Ectodermal cell (in vitro differentiated cells): Measurements from ENCODE around the gene TBXAS1.
"Not testable (repeated sequence)": the region's sequence is repeated elsewhere in the genome, so short reads cannot be mapped to it uniquely, and the experiment has no call there.

Source experiments
- H3K27ac ChIP-seq: 2 replicates; pipeline ENCODE4 v1.7.0; 2013; ENCODE audit warnings: mild to moderate bottlenecking, low read depth, low read length; ENCODE audit not compliant: insufficient read depth, poor library complexity, severe bottlenecking
- H3K27me3 ChIP-seq: 2 replicates; pipeline ENCODE4 v1.7.0; 2013; ENCODE audit warnings: mild to moderate bottlenecking, low read length; ENCODE audit not compliant: insufficient read depth, control insufficient read depth, poor library complexity, severe bottlenecking
- H3K36me3 ChIP-seq: one replicate; pipeline ENCODE4 v1.7.0; 2013; ENCODE audit warnings: low read length; ENCODE audit not compliant: control insufficient read depth, insufficient read depth
- H3K4me1 ChIP-seq: one replicate; pipeline ENCODE4 v1.7.0; 2013; ENCODE audit warnings: low read length; ENCODE audit not compliant: control insufficient read depth, insufficient read depth
- H3K4me3 ChIP-seq: 2 replicates; pipeline ENCODE4 v1.7.0; 2013; ENCODE audit warnings: low read depth, low read length, control low read depth; ENCODE audit not compliant: insufficient read depth
- H3K9me3 ChIP-seq: 2 replicates; pipeline ENCODE4 v1.7.0; 2013; ENCODE audit warnings: mild to moderate bottlenecking, low read length, moderate library complexity; ENCODE audit not compliant: control insufficient read depth
- WGBS, 2 experiments: methylation state at CpG; one replicate each; pipeline ENCODE4 v1.1.7; 2013; ENCODE audit warnings: missing lambda C conversion rate in 2 of 2; 5-methylcytosine and 5-hydroxymethylcytosine counted together

The TBXAS1 gene

DNA sequence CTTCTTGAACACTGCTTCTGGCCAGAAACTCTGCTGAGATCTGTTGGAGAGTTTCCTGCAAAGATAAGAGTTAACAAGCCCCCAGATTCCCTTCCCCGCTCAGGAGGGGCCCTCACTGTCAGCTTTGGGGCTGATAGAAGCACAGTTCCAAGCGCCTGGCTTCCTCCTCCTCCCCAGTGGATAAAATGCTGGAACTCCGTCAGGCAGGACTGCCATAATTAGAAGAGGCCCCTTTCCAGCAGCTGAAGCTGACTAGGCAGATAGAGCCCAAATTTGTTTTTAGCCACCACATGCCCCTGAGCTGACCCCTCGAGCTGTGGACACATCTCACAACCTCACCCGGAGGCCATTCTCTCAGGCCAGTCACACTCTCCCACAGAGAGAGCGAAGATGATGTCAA, 89.4 kb downstream of the TBXAS1 start:
- Histone ChIP-seq H3K27me3 (no peaks in the 10 kb centered on the region), H3K36me3 (no peaks in the 10 kb centered on the region), H3K9me3 (no peaks in the 10 kb centered on the region), H3K4me1 (peaks cover 4% of the 10 kb centered on the region), H3K4me3 (no peak overlapping the region), H3K27ac (no peak overlapping the region)
- 75 to 76% methylated on average over 6 of the region's 6 CpGs for WGBS, 2 experiments

DNA sequence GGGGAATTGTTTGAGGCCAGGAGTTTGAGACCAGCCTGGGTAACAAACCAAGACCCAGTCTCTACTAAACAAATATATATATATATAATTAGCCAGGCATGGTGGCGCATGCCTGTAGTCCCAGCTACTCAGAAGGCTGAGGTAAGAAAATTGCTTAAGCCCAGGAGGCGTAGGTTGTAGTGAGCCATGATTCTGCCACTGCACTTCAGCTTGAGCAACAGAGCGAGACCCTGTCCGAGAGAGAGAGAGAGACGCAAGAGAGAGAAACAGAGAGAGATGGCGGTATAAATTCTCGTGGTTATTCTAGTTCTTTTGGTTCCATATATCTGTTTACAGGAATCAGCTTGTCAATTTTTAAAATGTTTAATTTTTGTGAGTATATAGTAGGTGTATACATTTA, 94.0 kb downstream of the TBXAS1 start:
- 81 to 82% methylated on average over 7 of the region's 7 CpGs for WGBS, 2 experiments
- H3K4me1 ChIP-seq = peaks cover 4% of the 10 kb centered on the region
- H3K4me3 ChIP-seq = no peak overlapping the region
- no peaks in the 10 kb centered on the region for H3K9me3 ChIP-seq
- H3K27me3 ChIP-seq = no peaks in the 10 kb centered on the region
- no peaks in the 10 kb centered on the region for H3K36me3 ChIP-seq
- H3K27ac ChIP-seq = no peak overlapping the region

DNA sequence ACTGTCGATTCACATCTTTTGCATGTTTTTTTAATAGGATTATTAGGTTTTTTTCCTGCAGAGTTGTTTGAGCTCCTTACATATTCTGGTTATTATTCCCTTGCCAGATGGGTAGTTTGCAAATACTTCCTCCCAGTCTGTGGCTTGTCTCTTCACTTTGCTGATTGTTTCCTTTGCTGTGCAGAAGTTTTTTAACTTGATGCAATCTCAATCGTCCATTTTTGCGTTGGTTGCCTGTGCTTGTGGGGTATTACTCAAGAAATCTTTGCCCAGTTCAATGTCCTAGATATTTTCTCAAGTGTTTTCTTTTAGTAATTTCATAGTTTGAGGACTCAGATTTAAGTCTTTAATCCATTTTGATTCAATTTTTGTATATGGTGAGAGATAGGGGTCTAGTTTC, 95.4 kb downstream of the TBXAS1 start:
- Histone ChIP-seq H3K27ac (no peak overlapping the region), H3K9me3 (no peaks in the 10 kb centered on the region), H3K4me3 (no peak overlapping the region), H3K27me3 (no peaks in the 10 kb centered on the region), H3K36me3 (no peaks in the 10 kb centered on the region), H3K4me1 (no peaks in the 10 kb centered on the region)
- WGBS, 2 experiments = 61% methylated on average over 3 of the region's 3 CpGs

DNA sequence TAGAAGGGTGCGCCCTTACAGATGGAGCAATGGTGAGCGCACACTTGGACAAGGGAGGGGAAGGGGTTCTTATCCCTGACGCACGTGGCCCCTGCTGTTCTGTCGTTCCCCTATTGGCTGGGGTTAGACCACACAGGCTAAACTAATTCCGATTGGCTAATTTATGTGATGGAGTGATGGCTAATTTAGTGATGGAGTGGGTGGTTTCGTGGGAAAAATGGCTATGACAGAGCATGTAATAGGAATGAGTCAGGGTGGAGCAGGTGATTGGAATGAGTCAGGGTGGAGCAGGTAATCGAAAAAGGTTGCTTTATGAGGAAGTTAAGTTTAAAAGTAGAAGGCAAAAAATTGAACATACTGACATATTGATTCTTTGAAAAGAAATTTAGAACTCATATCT, 100.2 kb downstream of the TBXAS1 start:
- not testable (repeated sequence) for H3K9me3 ChIP-seq, H3K27ac ChIP-seq, H3K27me3 ChIP-seq, H3K36me3 ChIP-seq, H3K4me3 ChIP-seq, H3K4me1 ChIP-seq
- 94 to 97% methylated on average over 8 of the region's 8 CpGs for WGBS, 2 experiments

DNA sequence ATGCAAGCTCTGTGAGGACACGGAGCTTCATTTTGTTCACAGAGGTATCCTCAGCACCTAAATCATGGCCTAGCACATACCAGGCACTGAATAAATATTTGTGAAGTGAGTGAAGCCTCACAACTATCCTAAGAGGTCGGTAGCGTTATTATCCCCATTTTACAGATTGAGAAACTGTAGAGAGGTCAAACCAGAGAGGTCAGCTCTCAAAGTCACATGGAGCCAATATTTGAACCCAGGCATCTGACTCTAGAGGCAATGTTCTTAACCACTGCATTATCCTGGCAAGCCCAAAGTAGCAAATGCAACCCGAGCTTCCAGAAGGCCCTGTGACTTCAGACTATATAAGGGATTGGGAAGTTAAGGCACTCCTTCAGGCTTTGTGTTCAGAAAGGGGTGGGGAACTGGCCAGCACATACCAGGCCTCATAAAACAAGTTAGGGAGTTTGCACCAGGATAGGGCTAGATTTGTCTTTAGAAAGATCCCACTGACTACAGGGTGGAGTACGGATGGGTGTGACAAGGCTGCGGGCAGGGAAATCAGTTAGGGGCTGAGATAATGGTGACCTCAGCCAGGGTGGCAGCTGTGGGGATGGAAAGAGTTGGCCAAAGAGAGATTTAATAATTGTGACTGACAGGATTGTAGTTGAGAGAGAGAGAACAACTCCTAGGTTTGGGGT, 101.4 kb downstream of the TBXAS1 start:
- Histone ChIP-seq H3K27me3 (no peaks in the 10 kb centered on the region), H3K4me3 (no peak overlapping the region), H3K9me3 (no peaks in the 10 kb centered on the region), H3K27ac (no peak overlapping the region), H3K4me1 (no peaks in the 10 kb centered on the region), H3K36me3 (no peaks in the 10 kb centered on the region)
- 91 to 99% methylated on average over 6 of the region's 6 CpGs for WGBS, 2 experiments

DNA sequence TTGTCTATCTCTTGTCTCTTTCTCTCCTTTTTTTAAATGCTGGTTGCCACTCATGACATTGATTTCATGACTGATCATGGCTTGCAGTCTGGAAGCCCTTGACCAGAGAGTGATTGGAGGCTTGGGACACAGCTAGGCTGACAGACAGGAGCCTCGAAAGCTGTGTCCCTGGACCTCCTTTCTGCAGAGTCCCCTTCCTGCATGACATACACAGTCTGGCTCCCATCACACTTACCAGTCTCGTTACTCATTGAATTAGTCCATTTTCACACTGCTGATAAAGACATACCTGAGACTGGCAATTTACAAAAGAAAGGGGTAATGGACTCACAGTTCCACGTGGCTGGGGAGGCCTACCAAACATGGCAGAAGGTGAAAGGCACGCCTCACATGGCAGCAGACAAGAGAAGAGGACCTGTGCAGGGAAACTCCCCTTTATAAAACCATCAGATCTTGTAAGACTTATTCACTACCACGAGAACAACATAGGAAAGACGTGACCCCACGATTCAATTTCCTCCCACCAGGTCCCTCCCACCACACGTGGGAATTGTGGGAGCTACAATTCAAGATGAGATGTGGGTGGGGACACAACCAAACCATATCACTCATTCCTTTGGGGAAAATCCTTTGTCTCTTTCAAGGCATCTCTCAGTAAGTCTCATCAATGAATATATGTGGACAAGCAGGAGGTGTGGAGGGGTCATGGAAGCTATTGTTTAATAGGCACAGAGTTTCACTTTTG, 102.3 kb downstream of the TBXAS1 start:
- Histone ChIP-seq H3K4me1 (no peaks in the 10 kb centered on the region), H3K27ac (no peak overlapping the region), H3K9me3 (no peaks in the 10 kb centered on the region), H3K36me3 (no peaks in the 10 kb centered on the region), H3K4me3 (no peak overlapping the region), H3K27me3 (no peaks in the 10 kb centered on the region)
- WGBS, 2 experiments = 73 to 78% methylated on average over 8 of the region's 8 CpGs

DNA sequence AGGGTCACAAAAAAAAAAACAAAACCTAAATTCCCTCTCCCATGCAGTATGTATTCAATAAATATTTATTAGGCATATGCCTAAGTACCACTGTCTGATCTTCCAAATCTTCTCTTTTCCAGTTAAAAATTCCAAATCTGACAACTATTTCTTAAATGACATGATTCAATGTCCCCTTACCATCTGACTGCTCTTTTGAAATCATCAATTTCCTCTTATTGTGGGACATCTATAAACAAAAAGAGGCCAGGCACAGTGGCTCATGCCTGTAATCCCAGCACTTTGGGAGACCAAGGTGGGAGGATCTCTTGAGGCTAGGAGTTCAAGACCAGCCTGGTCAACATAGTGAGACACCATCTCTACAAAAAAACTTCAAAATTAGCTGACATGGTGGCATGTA, 103.5 kb downstream of the TBXAS1 start:
- no peaks in the 10 kb centered on the region for H3K4me1 ChIP-seq
- H3K4me3 ChIP-seq = no peak overlapping the region
- H3K27ac ChIP-seq = no peak overlapping the region
- no peaks in the 10 kb centered on the region for H3K36me3 ChIP-seq
- H3K27me3 ChIP-seq = no peaks in the 10 kb centered on the region
- H3K9me3 ChIP-seq = no peaks in the 10 kb centered on the region

DNA sequence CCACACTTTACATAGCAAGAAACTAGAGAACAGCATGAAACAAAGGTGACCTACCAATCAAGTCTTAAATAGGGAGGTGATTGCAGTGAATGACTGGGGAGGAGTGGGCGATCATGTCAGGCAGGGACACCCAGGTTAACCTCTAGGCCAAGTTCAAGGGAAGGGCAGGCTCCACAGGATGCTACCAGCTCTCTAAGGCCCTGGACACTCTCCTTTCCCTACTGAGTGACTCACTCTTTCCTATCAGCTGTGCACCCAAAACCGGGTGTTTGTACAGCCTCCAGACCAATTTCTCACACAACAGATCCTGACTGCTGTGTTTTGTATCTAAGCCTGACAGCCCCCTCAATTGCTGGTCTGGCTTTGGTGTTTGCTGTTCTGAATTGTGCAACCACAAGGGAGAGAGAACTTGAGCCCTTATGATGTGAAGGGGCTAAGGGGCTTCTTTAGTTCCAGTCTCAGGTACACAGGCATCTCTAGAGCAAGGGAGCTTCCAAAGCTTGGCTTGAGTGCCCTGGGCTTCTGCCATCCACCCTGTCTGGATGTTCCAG, 107.8 kb downstream of the TBXAS1 start:
- WGBS, 2 experiments = 88 to 93% methylated on average over 2 of the region's 2 CpGs
- Histone ChIP-seq H3K4me3 (no peak overlapping the region), H3K9me3 (no peaks in the 10 kb centered on the region), H3K27me3 (no peaks in the 10 kb centered on the region), H3K36me3 (no peaks in the 10 kb centered on the region), H3K27ac (no peak overlapping the region), H3K4me1 (no peaks in the 10 kb centered on the region)

DNA sequence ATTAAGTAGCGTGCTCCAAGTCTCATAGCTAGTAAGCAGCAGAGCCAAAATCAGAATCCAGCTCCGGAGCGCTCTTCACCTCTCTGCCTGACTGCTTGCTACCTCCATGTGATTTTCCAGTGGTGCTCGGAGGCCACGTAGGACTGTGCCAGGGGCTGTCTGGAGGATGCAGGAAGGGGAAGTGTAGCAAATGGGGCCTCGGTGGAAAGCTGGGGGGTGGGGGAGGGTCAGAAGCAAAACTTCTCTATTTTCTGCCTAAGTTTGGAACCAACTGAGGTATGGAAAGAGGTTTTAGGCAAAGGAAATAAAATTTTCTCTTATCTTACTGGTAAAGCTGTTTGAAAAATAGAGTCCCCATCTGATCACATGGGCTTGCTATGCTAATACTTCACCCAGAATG, 108.7 kb downstream of the TBXAS1 start:
- Histone ChIP-seq H3K36me3 (no peaks in the 10 kb centered on the region), H3K4me1 (no peaks in the 10 kb centered on the region), H3K4me3 (no peak overlapping the region), H3K27ac (no peak overlapping the region), H3K27me3 (no peaks in the 10 kb centered on the region), H3K9me3 (no peaks in the 10 kb centered on the region)
- 81 to 83% methylated on average over 6 of the region's 6 CpGs for WGBS, 2 experiments

DNA sequence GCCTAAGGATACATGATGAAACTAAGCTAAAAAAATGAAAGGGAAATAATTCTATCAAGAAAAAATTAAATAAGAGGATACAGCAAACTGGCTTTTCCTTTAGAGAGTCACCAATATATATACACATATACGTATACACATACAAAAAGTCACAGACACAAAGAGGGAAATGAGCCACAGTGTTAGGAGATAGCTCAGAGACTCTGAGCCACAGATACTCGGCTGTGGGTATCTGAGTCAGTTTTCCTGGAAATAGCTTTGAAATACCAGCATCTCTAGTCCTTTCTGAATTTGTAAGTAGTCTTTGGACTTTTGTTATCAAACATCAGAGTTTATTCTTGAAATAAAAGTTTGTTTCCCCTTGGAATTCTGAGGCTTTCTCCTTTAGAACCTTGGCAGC, 111.8 kb downstream of the TBXAS1 start:
- Histone ChIP-seq H3K27me3 (no peaks in the 10 kb centered on the region), H3K9me3 (no peaks in the 10 kb centered on the region), H3K36me3 (no peaks in the 10 kb centered on the region), H3K27ac (no peak overlapping the region), H3K4me3 (no peak overlapping the region), H3K4me1 (no peaks in the 10 kb centered on the region)
- 91 to 98% methylated on average over 2 of the region's 2 CpGs for WGBS, 2 experiments
